CD4-positive, alpha-beta T cell treated with Interleukin-6 for 4 hours (primary cell): ENCODE measurements around the gene SORBS1.
"Not testable (repeated sequence)": the region's sequence is repeated elsewhere in the genome, so short reads cannot be mapped to it uniquely, and the experiment has no call there.

ENCODE experiments used
- DNase-seq: peaks from one replicate; pipeline ENCODE4 v3.0.0-alpha.2; 2020; ENCODE audit warnings: mixed read lengths

SORBS1 gene

DNA sequence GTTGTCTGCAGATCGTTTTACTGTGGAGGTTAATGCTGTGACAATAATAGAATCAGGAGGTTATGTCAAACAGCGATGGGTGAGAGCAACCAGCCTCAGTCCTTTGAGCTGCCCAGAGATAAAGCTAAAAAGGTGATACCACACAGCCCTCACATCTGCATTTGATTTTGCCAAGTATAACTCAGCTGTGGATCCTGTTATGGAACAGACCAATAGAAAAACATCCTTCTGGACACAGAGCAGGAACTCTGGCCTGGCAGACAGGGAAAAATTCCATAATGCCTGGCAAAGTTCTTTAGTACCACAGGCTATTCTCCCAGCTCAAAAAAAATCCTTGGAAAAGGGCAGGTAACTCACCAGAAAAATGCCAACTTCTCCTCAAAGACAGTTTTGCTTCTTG lies 183.2 kb downstream of the SORBS1 start:
- no peak for DNase-seq

DNA sequence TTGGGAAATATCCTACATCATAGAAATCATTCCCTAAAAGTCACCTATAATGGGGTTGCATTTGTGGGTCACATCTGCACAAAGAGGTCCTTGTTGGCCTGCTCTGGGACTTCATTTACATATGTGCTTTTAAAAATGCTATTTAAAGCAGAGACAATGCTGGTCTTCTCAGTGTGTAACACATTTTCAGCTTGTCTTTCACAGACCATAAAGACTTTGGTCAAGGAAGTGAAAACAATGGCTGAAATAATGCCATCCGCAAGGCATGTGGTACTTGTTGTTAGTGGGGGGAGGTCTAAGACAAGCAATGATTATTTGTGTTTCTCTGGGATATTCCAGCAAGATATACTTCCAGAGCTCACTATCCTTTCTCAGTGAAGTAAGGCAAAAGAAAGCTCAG lies 185.8 kb downstream of the SORBS1 start:
- DNase-seq: no peak

DNA sequence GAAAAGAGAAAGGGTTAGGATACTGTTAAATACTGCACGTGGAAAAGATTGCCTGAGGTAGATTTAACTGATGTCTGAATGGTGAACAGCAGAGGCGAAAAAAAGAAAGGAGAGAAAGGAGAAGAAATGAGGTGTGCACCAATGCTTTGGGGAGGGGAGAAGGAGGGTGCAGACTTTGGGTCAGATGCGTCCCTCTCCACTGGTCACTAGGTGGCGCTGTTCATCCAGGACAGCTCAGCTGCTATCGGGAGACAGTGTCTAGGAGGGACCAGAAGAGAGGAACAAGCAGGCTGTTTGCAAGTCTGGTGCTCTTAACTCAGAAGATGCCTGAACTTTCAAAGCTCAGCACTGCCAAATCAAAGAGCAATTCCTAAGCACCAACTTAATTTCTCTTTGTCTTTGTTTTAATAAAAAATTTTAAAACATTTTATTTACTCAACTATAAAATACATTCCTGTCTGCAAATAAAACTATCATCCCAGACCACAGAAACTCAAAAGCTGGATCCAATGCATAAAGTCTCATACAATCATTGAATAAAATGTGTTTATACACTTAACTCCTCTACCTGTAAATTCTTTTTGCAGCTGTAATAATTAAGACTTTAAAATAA lies 186.5 kb downstream of the SORBS1 start:
- peak; percentile 44 for DNase-seq

DNA sequence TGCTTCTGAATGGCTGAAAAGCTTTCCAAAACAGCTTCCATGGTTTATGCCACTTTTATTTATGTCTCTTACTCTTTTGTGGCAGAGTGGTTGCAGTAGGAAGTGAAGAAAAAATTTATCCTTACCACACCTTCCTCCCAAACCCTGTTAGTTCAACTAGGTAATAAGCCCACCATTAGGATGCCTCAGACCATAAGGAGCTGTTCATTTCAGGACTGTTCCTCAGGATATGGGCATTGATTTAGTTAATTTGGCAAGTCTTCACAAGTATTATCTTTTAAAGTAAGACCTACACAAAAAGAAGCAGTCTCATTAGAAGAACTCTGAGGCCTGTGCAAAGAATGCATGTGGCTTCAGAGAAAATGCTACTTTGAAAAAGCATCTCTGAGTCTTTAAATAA lies 187.5 kb downstream of the SORBS1 start:
- DNase-seq: no peak

DNA sequence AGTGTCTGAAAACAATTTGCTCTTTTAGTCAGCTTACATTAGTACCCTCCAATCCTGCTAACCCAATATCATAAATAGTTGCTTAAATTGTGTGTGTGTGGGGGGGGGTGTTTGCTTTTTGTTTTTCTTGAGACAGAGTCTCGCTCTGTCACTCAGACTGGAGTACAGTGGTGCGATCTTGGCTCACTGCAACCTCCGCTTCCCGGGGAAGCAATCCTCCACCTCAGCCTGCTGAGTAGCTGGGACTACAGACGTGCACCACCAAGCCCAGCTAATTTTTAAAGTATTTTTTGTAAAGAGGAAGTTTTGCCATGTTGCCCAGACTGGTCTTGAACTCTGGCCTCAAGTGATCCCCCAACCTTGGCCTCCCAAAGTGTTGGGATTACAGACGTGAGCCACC lies 196.8 kb downstream of the SORBS1 start:
- no peak for DNase-seq

DNA sequence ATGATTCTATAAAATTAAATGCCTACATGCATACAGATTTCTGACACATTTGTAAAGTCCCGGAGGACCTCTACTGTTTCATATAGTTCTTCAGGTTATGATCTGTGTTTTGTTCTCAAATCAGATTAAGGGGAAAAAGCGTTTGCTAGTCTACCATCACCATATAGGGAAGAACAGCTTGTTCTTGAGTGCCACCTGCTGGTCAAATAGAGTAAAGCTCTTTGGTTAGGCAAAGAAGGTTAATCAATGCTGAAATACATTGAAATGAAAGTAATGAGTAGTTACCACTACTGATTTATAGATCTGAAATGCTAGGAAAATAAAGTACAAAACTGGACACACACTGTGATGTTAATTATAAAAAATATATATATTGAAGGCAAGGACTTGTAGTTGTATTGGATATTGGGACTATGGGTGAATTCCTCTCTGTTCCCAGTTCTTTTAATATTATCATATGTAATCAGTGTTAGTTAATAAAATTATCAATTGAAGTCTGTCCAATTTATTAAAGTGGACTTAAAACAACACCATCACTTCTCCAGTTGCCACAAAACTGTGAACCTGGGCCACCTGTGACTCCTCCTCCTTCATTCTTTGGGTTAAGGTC lies 197.8 kb downstream of the SORBS1 start:
- peak; percentile 48 for DNase-seq

DNA sequence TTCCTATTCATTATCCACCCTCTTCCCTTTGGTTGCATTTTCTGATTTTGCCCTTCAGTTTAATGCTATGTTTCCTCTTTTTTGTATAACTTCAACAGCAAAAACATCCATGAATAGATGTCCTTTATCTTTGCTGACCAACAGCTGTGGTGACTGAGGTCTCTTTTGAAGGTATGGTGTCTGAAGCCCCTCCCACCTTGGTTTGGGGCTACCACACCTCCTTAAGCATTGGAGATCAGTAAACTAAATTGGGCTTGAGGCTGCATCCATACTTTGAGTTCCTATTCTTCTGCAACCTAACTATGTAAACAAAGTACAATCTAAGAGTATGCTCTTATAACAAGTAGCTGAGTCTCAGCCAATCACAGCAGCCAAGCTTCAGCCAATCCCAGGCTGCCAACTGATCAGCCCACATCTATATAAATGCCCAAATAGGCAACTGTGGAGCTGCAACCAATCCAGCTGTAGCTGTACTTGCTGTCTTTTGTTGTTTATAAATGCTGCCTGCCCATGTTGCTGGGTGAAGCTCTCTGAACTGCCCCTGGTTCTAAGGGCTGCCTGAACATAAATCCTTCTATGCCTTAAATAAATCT lies 201.0 kb downstream of the SORBS1 start:
- DNase-seq: no peak

DNA sequence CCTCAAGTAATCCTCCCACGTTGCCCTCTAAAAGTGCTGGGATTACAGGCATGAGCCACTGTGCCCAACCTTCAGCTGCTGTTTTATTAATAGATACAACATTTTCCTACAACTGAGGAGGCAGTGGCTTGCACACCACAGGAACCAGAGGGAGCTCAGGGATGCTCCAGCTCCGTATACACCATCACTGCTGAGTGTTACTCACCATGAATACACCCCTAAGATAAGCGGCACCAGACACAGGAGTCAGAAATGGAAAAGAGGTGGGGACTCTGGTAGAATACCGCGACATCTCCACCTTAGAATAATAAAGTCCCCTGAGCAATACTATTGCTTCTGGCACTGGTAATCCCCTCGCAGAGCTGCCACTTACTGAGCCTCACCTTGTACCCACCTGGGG lies 201.7 kb downstream of the SORBS1 start:
- no peak for DNase-seq

DNA sequence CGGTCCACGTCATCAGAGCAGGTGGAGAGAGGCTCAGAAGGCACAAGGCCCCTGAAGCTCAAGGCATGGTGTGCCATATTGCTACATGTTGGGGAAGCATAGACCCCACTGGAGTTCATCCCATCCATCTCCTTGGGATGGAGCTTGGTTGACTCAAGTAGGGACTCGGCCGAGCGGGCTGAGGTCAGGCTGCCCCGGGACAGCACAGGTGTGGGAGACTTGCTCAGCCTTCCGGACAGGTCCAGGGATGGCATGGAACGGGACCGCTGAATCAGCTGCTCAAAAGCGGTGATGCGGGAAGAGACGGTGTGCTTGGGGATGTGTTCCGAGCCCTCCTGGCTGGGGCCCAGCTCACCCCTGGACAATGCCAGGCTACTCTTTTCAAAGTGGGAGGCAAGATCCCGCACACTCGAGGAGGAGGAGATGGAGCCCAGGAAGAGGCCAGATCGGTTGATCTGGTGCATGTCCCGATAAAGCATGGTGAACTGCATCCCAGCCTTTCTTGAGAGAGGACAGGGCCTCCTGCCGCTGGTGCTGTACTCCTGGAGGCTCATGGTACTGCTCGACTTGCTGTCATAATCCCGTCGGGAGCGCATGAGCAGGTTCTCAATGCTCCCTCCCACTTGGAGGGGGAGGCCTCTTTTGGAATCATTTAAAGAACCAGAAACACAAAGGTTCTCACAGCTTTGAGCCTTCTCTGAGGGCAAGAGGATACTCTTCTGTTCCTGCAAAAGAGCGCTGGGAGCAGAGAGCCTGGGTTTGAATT lies 204.8 kb downstream of the SORBS1 start:
- no peak for DNase-seq

DNA sequence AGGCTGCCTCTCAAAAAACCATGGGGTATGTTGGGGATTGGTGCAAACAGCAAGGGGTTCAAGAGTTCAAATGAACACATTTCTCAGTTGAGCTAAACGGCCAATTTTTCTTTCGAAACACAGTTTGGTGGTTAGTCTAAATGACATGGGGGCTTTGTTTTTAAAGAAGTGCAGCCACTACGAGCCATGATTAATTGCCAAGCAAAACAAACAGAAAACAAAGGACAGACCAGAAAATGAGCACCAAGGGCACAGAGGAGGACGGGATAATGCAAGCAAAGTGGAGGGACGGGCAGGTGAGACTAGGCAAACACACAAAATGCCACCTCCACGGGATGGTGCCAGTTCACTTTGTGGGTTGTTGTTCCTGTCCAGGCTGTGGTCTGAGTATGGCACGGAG lies 205.9 kb downstream of the SORBS1 start:
- no peak for DNase-seq

DNA sequence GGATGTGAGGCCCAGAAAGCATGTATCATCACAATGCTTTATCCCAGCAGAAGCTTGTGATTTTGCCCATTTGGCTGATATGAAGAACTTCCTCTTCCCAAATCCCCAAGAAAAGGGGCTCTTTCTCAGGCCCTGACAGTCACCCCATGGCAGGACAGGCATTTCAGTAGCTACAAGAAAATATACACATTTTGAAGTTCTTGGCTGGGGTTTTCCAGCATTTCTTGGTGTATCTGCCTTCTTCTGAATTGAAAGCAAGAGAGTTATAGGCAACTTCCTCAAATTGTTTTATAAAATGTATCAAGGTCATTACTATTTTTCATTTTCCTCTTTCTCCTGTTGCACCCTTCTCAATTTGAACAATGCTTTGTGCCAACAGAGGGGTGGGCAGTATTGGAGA lies 207.1 kb downstream of the SORBS1 start:
- no peak for DNase-seq

DNA sequence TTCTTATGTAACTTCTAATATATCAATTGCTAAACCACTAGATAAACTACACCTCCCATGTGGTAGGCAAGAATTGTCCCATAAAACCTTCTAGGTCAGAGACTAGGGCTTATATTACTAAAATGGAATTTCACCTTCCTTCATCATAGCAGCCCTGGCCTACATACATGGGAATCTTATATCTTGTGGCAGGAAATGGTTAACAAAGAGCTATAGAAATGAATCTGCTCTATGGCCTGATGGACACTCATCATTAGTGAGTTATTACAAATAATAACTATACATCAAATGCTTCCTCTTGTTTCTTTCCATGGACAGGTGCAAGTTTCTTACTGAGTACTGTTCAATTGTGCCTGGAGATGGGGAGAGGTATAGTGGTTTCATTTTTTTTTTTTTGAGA lies 208.0 kb downstream of the SORBS1 start:
- no peak for DNase-seq

DNA sequence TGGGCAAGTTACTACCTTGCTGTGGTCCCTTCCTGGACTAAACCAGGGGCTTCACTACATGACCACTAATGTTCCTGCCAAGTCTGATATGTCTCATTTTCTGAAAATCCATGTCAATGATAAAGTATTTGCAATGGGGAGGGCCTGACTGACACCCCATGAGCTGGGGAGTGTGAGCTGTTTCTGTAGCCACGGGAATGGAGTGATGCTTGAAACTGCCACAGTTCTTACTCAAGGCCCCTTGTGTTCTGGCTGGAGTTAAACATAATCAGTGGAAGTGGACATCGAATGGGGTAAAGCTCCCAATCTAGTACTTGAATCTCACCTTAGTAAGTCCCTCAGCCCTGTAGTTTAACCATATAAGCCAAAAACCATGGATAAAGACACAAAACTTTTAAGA lies 208.5 kb downstream of the SORBS1 start:
- no peak for DNase-seq

DNA sequence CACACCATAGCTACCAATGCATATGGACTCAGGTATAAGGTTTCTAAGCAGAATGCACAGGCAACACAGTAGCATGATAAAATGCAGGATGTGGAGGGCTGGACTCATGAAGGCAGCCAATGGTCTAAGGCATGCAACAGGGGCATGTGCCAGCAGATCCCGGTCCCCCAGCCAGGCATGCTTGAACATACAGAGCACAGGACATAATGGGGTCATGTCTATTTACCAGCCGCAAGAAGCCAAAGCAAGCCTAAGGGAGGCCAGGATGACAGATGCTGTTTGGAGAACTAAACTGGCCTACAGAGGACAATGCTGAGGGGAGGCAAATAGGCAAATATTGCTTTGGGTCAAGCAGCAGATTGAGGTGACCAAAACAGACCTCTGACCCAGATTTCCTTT lies 210.3 kb downstream of the SORBS1 start:
- DNase-seq: no peak

DNA sequence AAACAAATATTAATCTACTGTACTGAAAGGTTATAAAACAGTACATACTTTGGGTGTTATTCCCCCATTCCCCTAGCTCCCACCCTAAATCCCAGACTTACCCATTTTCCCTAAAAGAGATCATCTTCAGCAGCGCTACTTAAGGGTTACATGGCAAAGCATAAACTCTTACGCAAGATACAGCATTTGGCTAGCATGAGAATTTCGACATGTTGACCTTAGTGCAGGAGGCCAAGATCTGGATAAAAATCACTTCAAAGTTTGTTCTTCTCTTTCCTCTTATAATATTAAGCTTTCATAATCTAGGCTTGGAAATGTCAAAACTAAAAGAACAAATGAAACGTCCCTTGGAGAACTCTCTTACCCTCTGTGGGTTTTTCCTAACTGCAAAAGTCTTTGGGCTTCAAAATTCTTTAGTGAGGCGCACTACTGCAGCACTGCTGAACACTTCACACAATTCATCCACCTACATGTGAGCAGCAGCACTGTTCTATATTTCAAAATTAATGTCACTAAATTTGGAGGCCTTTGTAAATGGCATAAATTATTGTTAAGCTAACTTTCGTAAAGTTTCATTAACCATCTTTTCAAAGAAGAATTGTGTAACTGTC lies 210.8 kb downstream of the SORBS1 start:
- no peak for DNase-seq

DNA sequence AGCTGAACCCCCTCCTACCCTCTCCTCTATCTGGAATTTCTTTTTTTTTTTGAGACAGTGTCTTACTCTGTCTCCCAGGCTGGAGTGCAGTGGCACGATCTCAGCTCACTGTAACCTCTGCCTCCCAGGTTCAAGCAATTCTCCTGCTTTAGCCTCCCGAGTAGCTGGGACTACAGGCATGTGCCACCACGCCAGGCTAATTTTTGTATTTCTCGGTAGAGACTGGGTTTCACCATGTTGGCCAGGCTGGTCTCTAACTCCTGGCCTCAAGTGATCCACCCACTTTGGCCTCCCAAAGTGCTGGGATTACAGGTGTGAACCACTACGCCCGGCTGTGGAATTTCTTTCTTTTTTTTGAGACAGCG lies 213.8 kb downstream of the SORBS1 start:
- DNase-seq: not testable (repeated sequence)

DNA sequence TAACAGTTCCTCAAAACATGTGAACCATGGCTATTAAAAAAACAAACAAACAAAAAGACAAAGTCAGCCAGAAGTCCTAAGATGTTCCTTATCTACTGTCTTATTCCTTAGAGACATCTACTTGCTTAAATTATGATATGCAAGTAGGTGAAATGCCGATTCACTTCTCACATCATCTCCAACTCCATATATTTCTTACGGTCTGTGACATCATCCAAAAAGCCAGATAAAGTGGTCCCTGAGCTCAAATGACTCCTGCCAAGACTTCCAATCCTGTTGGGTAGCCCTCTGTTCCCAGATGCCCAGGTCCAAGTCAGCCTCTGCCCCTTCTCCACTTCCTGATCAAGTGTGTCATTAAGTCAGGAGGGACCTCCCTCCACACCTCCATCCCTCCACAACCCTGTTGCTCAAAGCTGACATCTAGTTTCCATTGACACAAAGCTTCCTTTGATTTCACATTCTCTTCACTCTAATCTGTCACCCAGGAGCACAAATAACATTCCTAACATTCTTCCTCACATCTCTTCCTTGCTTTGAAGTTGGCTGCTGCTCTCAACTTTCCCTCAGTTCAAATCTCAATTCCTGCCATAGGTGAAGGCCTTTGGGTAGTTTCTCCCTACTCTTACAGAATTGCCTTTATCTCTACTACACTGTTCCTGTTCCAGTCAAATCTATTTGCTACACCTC lies 214.3 kb downstream of the SORBS1 start:
- no peak for DNase-seq

DNA sequence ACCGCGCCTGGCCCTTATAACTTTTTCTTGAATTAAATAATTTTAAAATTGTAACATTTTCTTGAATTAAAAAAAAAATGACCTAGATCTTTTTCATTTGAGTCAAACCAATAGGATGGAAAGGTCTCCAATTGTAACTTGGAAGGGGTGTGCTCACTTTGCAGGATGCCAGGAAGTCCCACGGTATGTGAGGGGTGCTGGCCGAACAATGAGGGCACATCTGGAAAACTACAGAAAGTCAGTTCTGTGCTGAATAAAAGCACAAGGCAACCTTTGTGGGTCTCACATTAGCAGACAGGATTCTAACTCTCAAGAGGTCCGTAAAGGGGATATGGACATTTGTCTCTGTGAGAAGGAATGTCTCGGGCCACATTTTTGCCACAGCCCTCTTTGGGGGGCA lies 217.6 kb downstream of the SORBS1 start:
- DNase-seq: no peak

DNA sequence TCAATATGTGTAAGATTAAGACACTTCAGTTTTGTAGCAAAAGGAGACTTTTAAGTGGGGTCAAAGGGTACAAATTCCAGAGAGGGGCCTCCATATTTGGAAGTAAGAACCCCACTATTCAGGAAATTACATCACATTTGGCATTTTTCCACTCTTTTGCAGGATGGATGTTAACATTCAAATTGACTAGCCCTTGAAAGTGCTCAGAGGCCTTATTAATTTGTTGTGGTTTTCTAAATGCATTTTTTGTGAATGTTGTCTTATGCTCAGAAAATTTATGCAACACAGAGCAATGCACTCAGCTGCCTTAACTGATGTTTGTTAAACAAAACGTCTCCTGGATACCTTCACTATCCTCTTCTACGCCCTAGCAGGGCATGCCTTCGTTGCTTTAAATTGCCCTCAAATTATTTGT lies 219.4 kb downstream of the SORBS1 start:
- DNase-seq: no peak

DNA sequence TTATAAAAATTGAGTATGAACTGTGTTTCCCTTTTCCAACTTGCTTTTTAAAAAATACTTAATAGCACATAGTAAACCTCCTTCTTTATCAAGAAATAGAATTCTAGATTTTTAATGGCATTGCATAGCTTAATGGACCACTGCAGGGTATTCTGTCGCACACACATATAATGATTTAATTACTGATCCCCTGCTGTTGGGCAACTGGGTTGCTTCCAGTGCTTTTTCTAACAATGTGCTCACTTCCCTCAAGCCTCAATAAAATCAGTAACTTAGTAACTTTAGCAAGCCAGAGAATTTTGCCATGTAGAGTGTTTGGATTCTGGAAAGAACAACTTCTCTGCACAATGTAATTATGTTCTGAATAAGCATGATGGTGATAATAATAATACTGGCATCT lies 221.3 kb downstream of the SORBS1 start:
- no peak for DNase-seq

DNA sequence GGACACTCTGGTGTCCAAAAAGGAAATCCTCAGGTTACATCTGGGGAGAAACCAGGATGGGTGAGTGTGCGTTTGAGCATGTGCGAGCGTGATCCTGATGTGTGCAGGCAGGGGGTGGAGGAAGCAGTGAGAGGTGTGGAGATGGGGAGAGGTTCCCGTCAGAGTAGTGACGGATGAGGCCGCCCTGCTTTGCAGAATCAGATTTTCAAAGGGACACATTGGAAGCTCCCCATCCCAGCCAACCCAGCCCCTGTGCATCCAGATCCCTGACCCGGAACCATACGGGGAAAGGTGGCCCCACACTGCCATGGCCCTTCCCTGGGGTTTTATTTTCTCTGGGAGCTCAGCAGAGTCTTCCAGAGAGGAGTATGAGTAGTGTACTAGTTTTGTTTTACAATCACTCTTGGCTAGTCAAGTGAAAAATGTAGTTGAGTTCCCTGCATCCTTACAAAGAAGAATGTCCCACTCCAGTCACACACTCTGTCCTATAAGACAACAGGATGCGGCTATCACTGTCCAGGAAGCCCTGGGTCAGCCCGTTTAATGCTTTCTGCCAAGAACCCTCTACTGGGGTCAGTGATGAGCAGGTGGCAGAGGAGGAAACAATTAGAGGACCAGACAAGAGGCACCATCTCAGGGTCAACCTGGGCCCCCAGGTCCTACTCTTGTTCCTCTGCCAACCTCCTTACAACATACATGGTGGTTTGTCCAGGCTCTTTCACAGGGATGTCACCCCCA lies 223.6 kb downstream of the SORBS1 start:
- no peak for DNase-seq

DNA sequence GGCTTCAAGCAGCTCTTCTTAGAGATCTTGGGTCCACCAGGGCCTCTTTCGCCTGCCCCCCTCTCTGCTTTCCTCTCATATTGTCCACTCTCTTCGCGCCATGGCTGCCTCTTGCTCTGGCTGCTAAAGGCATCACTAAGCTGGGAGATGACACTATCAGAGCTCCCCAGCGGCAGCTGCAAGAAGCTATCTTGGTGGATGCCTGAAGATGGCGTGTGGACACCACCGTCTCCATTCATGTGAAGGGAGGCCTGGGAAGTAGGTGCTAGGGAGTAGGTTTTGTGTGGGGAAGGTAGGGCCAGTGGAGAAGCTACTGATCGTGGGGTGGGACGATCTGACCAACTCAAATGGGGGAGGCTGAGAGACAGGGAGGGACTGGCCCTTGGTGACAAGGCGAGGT lies 224.5 kb downstream of the SORBS1 start:
- no peak for DNase-seq
